ENCODE measurements around the gene RGS8.

RGS8 gene

GRCh38 chr1:182684116-182684828 is at the start of gene RGS8:
Gene RGS8 (minus strand): TSS chr1:182684587. CDS start chr1:182669649, 14,938 bp downstream.
- DNase-seq (ENCODE audit: low spot score): no peak

GRCh38 chr1:182731852-182732575 is 47.6 kb upstream of the RGS8 start:
- DNase-seq (ENCODE audit: low spot score): no peak

- DNase-seq (ENCODE audit: low spot score): no peak
Observed at GRCh38 chr1:182726912-182727311, 42.5 kb upstream of the RGS8 start.

GRCh38 chr1:182725259-182726255 is 41.2 kb upstream of the RGS8 start:
- no peak for DNase-seq (ENCODE audit: low spot score)

- no peak for DNase-seq (ENCODE audit: low spot score)
Observed at GRCh38 chr1:182724215-182724614, 39.8 kb upstream of the RGS8 start.

GRCh38 chr1:182723200-182723599 is 38.8 kb upstream of the RGS8 start:
- DNase-seq (ENCODE audit: low spot score): no peak

GRCh38 chr1:182721525-182721924 is 37.1 kb upstream of the RGS8 start:
- no peak for DNase-seq (ENCODE audit: low spot score)

- no peak for DNase-seq (ENCODE audit: low spot score)
Observed at GRCh38 chr1:182720463-182720862, 36.1 kb upstream of the RGS8 start.

- DNase-seq (ENCODE audit: low spot score): no peak
Observed at GRCh38 chr1:182719553-182719952, 35.2 kb upstream of the RGS8 start.

- DNase-seq (ENCODE audit: low spot score): no peak
Observed at GRCh38 chr1:182718311-182718710, 33.9 kb upstream of the RGS8 start.

GRCh38 chr1:182716740-182717720 is 32.6 kb upstream of the RGS8 start:
- DNase-seq (ENCODE audit: low spot score): no peak

- no peak for DNase-seq (ENCODE audit: low spot score)
Observed at GRCh38 chr1:182715531-182715930, 31.1 kb upstream of the RGS8 start.

GRCh38 chr1:182714546-182714945 is 30.2 kb upstream of the RGS8 start:
- DNase-seq (ENCODE audit: low spot score): no peak

- no peak for DNase-seq (ENCODE audit: low spot score)
Observed at GRCh38 chr1:182713939-182714338, 29.6 kb upstream of the RGS8 start.

GRCh38 chr1:182713492-182713891 is 29.1 kb upstream of the RGS8 start:
- no peak for DNase-seq (ENCODE audit: low spot score)

GRCh38 chr1:182709855-182710254 is 25.5 kb upstream of the RGS8 start:
- DNase-seq (ENCODE audit: low spot score): no peak

GRCh38 chr1:182709225-182709764 is 24.9 kb upstream of the RGS8 start:
- no peak for DNase-seq (ENCODE audit: low spot score)

GRCh38 chr1:182707122-182707521 is 22.7 kb upstream of the RGS8 start:
- no peak for DNase-seq (ENCODE audit: low spot score)

GRCh38 chr1:182704677-182705076 is 20.3 kb upstream of the RGS8 start:
- no peak for DNase-seq (ENCODE audit: low spot score)

- DNase-seq (ENCODE audit: low spot score): no peak
Observed at GRCh38 chr1:182703539-182703938, 19.2 kb upstream of the RGS8 start.

Data from AG08395 (cell line).